HTERT RPE-1 (cell line): Measurements from ENCODE around the gene PPM1A.

Experiments
- in situ Hi-C: fragments of 300-500 bp; cut with MboI; formaldehyde crosslinking; loops from 4 replicates; pipeline ENCODE4 v1.14.3; 2020; ENCODE audit warnings: low sequenced_read_pairs

PPM1A gene

DNA sequence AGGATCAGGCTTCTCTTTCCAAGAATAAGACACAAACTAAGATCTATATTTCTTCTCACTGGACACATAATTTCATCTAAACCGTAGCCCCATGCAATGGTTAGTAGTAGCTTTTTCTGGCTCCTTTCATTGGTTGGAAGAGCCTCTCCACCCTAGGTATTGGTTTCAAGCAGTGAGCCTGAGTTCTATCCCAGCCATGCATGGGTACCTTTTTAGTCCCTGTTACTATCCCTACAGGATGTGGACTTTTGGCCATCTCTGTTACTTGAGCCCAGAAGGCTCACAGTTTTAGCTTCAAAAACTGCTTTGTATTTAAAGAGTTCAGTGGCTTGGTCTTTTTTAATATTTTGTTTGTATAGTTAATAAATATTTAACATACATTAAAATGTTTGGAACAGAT, 16.1 kb downstream of the PPM1A start:
- in situ Hi-C loops, result no loop called here

DNA sequence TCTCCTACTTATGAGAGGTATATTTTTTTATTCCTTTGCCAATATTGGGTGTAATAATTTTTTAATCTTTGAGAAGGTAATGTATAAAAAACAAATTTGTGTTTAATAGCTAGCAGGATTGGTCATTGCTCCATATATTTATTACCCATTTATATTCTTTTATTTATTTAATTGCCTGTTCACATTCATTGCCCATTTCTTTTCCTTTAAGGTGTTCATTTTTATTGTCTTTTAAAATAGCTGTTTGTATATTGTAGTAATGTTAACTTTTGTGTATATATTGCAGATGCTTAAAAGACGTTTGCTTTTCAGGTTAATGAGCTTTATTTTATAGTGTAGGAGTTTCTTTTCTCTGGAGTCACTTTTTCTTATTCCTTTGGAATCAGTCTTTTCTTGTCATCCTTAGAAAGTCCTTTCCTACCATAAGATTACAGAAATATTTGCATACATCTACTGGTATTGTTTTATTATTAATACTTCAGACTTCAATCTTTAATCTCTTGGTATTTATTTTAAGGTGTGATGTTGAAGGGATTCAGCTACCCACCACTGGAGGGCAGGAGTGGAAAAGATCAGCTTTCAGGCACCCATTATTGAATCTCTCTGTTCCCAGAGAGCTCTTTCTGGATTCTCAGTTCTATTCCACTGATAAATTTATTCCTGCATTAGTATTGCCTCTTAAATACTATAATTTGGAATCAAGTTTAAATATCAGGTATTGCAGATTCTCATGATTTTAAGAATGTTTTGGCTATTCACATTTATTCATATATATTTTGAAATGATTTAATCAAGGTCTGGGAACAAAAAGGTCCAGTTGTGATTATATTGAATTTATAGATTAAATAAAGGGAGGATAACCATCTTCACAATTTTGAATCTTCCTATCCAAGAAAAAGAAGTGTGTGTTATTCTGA, 17.3 kb downstream of the PPM1A start:
- in situ Hi-C loops, result no loop called here

DNA sequence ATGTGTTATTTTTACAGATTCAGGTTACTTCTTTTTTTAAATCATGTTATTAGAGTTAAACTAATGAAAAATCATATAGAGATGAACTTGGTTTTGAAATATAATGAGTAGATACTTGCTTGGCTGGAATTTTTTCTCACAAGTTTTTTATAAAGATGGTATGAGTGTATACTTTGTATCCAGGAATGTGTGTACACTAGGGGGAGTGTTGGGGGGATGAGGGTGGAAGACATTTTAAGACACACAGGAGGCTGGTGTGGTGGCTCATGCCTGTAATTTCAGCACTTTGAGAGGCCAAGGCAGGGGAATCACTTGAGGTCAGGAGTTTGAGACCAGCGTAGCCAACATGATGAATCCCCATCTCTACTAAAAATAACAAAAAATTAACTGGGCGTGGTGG, 23.2 kb downstream of the PPM1A start:
- in situ Hi-C loops, result no loop called here

DNA sequence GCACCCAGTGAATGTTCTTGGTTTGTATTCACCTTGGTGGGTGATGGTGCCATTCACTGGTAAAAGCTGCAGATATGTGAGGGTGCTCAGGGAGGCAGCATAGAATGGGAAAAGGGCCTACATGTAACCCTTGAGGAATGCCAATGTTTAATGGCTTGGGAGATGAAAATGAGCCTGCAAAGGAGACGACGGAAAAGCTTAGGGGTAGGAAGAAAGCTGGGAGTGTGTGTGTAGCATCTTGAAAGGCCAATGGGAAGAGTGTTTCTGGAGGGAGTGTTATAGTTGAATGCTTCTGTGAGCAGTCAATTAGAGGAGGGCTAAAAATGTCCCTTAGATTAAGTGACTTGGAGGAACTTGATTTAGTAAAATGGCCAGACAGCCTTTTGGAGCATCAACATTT, 24.9 kb downstream of the PPM1A start:
- in situ Hi-C loops, result no loop called here

DNA sequence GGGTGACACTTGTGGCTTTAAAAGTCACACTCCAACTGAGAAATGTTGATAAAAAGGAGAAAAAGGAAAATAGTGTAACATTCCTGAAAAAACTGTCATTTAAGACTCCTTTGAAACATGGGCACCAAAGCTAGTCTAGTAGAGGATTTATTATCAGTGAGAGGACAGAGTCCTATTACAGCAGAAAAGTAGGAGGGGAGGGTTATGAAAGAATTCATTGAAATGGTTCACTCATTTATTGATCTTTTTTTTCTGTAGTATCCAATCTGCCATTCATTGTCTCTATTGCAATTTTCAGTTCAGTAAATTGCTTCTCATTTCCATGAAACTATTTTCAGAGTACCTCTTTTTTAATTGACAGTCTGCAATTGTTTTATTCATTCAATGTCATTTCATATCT, 25.4 kb downstream of the PPM1A start:
- in situ Hi-C loops, result no loop called here

DNA sequence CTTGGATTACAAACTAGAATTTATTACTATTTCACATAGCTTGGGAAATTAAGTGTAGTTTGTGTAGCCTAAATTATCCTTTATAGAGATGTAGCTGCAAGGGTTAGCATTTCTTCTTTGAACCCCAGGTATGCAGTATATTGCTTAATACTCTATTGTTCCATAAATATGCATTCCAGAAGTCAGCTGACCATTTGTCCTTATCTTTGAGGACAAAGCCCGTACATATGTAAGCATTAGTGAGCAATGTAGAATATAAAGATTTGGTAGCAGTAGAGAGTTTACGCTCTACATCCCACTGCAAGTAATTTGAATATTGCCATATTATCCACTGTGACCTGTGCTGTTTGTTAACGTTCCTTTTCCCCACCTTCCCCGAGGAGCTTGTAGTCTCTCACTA, 26.9 kb downstream of the PPM1A start:
- in situ Hi-C loops, result no loop called here

DNA sequence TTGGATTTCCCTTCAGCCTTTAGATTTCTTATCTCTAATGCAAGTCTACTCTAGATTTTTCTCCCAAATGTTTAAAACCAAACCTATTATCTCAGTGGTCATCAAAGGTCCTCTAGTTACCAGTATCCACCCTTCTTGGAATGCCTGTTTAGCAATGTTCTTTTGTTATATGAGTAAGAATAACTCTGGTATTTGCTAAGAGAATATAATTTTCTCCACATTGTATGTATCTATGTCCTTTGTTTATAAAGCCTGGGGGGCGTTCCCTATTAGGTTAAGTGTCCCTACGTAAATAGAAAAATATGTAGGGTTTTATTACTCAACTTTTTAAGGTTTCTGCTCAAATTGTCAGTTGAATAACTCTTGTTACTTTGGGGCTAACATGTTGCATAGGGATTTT, 27.3 kb downstream of the PPM1A start:
- in situ Hi-C loops, result no loop called here

DNA sequence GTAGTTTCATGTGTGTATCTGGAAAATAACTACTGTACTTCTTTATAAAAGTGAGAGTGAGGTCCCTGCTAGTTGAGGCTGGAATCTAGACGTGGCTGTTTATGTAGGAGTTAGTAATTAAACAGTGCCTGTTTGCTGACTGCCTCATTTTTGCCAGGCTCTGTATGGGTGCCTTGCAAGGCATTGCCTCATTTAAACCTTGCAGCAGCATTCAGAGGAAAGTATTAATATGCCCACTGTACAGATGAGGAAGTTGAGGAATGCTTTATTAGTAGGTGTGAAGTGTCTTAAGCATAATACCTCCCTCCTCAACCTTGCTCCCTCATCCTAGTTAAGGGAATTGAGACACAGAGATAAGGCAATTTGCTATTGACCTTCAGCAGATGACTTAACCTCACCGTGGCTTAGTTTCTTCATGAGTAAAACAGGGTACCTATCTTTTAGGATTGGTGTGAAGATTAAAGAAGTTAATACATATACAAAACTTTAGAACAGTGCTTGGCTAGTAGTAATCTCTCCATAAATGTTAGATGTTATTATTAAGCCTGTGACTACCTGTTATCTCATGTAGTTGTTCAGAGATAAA, 28.7 kb downstream of the PPM1A start:
- in situ Hi-C loops, result no loop called here

DNA sequence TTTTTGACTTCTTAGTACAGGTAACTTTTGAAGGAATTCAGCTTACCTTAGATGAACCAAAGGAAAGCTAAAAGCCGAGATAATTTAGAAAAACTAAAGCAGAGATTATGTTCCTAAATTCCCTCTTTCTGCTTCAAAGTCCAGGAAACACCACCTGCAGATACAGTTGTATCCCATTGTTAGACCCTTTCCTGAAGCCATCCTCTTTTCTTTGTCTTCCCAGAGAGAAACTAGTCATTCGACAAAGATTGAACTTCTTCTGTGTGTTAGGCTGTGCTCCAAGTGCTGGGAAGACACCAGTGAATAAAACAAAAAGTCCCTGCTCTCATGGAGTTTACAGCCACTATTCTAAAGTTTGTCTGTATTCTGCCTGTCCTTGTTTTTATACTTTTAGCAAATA, 29.3 kb downstream of the PPM1A start:
- in situ Hi-C loops, result no loop called here

DNA sequence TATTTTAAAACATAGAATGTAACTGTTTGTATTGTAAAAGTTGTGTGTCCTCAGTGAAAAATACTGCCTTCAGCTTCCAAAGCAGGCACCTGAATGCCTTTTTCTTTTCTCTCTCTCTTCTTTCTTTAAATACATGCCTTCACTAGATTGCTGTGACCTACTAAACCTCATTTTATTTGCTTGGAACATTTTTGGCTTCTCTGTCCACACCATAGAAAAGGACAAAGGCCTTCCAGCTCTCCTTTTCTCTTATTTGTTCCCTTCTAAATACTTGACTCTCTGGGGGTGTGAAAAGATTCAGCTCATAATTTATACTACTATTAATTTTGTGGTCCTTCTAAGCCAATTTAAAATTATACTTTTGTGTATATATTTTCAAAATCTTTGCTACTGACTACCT, 38.4 kb downstream of the PPM1A start:
- in situ Hi-C loops, result no loop called here

DNA sequence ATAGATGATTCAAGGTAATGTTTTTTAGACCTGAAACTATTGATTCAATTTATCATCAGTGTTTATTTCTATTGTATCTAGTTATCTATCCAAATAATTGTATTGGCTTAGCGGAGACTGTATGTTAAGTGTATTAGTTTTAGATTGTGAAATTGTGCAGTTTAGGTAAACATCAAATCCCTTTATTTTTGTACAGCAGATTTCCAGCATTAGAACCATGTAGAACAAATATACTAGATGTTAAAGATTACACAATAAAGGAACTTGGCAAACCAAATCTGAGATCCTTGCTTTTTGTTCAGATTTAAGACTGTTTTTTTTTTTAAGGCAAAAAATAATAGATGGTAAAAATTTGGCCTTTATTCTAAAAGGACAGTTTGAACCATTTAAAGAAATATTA, 39.3 kb downstream of the PPM1A start:
- in situ Hi-C loops, result no loop called here

DNA sequence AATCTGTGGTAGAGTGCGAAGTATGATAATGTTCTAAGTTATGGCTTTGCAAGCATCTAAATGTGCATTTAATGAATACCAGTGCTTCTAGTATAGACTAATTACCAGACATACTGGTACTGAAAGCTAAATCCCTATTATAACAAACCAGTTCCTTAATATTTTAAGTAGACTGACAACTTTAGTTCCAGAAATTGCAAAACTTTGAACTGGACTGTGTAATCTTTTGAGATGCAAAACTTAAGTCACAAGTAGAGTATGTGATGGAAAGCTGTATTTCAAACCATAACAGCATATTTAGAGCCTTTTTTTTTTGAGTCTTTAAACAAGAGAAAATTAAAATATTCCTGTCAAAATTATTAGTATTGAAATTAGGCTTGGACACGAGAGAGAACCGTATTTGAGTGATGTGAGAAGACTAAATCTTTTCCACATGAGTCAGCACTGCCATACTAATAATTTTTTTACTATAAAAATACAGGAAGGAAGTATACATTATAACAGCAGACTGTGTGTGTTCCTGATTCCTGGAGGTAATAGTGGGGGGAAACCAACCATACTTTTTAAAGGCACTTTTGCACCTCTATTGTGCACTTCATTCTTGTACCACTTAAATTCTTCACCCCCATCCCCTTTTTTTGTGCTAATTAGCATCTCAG, 45.5 kb downstream of the PPM1A start:
- in situ Hi-C loops, result no loop called here

DNA sequence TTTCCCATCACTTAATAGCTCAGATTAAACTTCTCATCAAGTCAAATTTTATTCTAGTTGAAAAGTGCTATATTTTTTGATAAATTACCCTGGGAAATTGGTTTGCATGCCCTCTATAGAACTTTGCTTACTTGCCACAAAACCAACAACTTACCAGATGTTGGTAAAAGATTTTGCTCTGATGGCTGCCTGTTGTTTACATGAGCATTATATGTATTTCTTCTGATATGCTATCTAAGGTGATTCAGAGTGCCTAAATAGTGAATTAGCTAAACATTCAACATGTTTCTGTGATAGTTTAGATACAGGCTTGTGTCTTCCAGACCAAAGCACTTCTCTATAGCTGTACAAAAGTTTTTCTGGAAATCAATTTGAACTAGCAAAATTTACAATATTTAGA, 51.0 kb downstream of the PPM1A start:
- in situ Hi-C loops, result no loop called here

DNA sequence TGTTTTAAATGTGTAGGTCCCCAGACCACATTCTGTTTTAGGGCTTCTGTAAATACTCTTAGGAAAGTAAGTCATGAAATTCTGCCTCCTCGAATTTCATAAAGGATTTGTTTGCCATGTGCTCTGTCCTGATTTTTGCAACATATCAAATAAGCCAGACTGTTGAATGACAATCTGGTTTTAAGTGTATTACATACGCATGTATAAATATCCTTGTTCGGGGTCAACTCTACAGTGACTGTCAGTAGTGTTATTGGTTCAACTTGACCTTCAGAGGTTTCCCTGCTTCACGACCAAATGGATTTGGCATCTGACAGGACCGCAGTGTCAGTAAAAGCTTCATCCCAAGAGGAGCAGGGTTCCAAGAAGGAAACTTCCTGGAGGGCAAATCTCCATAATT, 52.7 kb downstream of the PPM1A start:
- in situ Hi-C loops, result no loop called here

DNA sequence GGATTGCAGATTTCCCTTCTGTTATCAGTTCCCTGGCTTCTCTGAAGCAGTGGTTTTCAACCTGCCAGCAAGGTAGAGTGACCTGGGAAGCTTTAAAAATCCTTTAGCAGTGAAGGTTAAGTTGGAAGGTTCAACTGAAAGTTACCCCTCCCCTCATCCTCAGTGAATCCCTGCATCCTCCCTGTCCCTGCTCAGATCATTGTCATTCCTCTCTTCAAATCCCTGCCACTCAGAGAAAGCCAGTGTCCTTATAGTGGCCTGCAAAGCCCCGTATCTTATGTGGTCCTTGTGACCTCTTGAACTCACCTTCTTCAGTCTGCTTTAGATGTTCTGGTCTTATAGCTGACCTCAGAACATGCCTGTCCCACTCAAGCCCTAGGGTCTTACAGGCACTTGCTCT, 53.6 kb downstream of the PPM1A start:
- in situ Hi-C loops, result no loop called here

DNA sequence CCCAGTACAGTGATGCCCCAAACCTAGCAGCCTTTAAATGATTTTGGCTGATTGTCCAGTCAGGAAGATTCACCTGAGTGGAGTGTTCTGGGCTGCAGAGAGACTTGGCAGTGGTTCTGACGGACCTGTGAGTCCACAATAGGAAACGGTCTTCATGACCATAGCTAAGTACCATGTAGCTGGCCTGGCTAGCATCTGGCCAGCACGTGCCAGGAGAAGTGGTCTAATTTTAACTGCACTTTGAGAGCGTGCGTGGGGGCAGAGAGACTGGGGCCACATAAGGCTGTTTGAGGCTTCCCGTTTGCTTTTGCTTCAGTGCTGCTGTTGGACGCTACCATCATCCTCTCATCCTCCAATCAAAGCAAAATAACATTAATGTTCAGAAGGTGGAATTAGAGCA, 54.7 kb downstream of the PPM1A start:
- in situ Hi-C loops, result no loop called here

DNA sequence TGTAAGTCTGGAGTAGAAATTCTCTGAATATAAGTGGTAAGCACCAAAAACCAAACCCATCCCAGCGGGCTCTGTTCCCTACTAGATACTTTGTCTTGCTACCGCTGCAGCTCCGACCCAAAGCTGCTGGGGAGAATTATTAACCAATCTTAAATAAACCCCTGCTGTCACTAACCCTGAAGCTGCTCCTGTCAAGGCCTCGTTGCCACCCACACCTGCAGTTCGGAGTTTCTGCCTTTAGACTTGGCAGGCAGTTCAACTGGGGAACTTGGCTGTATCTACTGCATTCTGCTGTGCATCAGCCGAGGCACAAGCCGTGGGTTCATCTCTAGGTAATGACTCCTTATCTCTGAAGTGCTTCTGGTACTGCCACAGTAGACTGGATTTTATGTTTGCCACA, 55.5 kb downstream of the PPM1A start:
- in situ Hi-C loops, result no loop called here

DNA sequence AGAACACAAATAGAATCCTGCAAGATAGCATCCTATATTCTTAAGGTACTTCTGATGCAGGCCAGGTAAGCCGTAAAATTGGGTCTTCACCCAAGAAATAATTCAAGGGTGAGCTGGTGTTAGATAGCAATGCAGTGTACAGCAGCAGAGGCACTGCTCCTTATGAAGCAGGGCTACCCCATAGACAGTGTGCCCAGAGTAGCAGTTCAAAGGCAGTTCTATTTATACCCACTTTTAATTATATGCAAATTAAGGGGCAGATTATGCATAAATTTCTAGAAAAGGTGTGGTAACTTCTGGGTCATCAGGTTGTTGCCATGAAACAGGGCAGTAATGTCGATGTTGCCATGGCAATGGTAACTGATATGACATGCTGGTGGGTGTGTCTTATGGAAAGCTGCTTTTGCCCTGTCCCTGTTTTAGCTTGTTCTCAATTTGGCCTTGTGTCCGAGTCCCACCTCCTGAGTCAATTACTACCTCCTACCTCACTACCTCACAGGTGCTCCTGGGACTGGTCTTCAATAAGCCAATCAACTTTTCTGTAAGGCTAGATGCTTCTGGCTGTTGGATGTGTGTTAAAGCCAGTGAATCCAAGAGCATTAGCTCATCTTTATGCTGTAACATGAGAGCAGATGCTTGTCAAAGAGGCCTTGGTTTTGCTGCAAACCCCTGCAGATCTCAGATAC, 61.0 kb downstream of the PPM1A start:
- in situ Hi-C loops, result no loop called here

DNA sequence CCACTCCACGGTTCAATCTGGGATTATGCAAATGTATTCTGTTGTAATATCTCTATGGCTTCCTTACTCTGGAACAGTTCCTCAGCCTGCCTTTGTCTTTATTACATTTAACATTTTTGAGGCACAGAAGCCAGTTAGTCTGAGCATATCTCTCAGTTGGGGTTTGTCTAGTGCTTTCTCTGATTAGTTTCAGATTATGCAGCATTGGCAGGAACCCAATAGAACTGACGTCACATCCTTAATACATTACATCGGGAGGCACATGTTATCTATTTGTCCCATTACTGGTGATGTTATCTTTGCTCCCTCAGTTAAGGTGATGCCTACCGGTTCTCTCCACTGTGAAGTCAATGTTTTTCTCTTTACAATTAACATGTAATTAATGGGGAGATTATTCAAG, 62.4 kb downstream of the PPM1A start:
- in situ Hi-C loops, result no loop called here

DNA sequence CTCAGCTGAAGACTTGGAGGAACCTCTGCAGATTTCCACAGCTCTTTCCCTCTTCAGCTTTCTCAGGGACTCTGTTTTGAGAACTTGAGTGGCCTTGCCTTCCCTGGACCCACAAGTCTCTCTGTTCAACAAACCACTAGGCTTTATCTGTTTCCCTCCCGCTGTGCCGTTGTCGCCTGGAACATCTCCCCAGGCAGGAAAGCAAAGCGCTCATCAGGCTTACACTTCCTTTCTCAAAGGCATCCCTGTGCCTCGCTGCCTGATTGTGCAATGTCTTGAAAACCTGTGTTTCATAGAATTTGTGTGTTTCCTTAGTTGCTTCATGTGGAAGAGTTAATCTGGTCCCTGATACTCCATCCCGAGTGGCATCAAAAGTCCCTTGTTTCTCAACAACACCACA, 64.1 kb downstream of the PPM1A start:
- in situ Hi-C loops, result no loop called here

DNA sequence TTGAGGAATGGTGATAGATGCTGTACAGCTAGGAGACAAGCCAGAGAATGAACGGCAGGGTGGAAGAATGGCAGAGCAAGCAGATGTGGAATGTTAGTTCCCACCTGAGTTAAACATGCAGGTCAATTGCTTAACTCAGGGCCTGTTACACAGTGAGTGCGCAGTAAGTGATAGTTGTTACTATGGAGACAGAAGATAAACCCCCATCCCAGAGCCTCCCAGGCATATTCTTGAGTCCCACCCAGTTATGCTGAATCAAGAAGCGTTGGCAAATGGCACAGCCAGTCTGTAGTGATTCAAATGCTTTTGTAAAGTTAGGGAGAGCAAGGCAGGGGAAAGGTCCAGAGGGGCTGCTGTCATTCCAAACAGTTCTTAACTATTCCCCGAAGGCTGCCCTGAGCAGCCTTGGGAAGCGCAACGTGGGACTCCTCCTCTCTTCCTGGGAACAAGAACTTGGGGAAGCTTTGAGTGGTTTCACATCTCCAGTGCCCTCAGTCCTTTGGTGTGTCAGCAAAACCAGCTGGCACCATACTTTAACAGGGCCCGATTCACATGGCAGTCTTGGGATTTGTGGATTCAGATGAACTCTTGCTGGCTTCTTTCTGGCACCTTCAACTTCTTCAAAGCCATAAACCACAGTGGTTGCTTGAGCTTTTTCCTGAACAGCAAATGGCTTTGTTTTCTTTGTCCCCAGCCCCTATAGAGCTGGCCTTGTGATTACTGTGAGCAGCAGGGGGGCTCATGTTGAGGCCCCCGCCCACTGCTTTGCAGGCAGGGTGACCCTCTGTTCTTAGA, 66.4 kb downstream of the PPM1A start:
- in situ Hi-C loops, result no loop called here
